Left ventricle myocardium inferior (tissue), 1 donor: Measurements from ENCODE around the gene CEP128. TPM values are rescaled to one million over a fixed set of nuclear protein-coding genes. Genes with fewer than 3 reads are reported as not detected.

Source experiments
- DNase-seq: peaks from one replicate; pipeline ENCODE4 v3.0.0-alpha.2; 2020
- H3K27ac ChIP-seq: fragments of 200-600 bp; replicated peaks from 2 replicates; pipeline ENCODE4 v1.8.0; 2021
- H3K27me3 ChIP-seq: fragments of 200-600 bp; 2 replicates; pipeline ENCODE4 v1.8.0; 2021; ENCODE audit warnings: low read depth
- H3K36me3 ChIP-seq: fragments of 200-600 bp; 2 replicates; pipeline ENCODE4 v1.8.0; 2021
- H3K4me1 ChIP-seq: fragments of 200-600 bp; 2 replicates; pipeline ENCODE4 v1.8.0; 2021
- H3K4me3 ChIP-seq: fragments of 200-600 bp; 2 replicates; pipeline ENCODE4 v1.8.0; 2021; ENCODE audit warnings: mild to moderate bottlenecking, moderate library complexity
- H3K9me3 ChIP-seq: fragments of 200-600 bp; replicated peaks from 2 replicates; pipeline ENCODE4 v1.8.0; 2021
- intact Hi-C: fragments of 100-400 bp; cut with micrococcal nuclease; formaldehyde crosslinking; loops from one replicate; pipeline ENCODE4 v1.11.0; 2022
- total RNA-seq: library from RNA; stranded (reverse); fragmentation: NEBNext Ultra II Directional; extraction: Animal tissue kit (Norgen Biotek cat#: 25700); gene quantifications from one replicate; pipeline ENCODE4 v1.2.1, GENCODE V29; 2021
- TF ChIP-seq, protein P1 (sequence below): fragments of 200-600 bp; IDR thresholded peaks from 2 replicates; pipeline ENCODE4 v1.8.0; 2021; ENCODE audit warnings: antibody characterized with exemption, mild to moderate bottlenecking, borderline replicate concordance
- donor health status: DM: no; HTN: yes; CAD: no; lungs with severe emphysema.

The CEP128 gene
- total RNA-seq, 1 donor from 2014 or later = 2.3 TPM

- H3K27me3 ChIP-seq = no peaks in the 10 kb centered on the region
- no peak for DNase-seq
- no peaks in the 10 kb centered on the region for H3K9me3 ChIP-seq
- intact Hi-C loops = no loop called here
- TF ChIP-seq, protein P1, sequence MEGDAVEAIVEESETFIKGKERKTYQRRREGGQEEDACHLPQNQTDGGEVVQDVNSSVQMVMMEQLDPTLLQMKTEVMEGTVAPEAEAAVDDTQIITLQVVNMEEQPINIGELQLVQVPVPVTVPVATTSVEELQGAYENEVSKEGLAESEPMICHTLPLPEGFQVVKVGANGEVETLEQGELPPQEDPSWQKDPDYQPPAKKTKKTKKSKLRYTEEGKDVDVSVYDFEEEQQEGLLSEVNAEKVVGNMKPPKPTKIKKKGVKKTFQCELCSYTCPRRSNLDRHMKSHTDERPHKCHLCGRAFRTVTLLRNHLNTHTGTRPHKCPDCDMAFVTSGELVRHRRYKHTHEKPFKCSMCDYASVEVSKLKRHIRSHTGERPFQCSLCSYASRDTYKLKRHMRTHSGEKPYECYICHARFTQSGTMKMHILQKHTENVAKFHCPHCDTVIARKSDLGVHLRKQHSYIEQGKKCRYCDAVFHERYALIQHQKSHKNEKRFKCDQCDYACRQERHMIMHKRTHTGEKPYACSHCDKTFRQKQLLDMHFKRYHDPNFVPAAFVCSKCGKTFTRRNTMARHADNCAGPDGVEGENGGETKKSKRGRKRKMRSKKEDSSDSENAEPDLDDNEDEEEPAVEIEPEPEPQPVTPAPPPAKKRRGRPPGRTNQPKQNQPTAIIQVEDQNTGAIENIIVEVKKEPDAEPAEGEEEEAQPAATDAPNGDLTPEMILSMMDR = no peak
- no peak overlapping the region for H3K4me3 ChIP-seq
- H3K27ac ChIP-seq = no peak overlapping the region
- no peaks in the 10 kb centered on the region for H3K4me1 ChIP-seq
- H3K36me3 ChIP-seq = no peaks in the 10 kb centered on the region
These were observed 377.5 kb downstream of the CEP128 start for GRCh38 chr14:80564051-80564450.

DNA sequence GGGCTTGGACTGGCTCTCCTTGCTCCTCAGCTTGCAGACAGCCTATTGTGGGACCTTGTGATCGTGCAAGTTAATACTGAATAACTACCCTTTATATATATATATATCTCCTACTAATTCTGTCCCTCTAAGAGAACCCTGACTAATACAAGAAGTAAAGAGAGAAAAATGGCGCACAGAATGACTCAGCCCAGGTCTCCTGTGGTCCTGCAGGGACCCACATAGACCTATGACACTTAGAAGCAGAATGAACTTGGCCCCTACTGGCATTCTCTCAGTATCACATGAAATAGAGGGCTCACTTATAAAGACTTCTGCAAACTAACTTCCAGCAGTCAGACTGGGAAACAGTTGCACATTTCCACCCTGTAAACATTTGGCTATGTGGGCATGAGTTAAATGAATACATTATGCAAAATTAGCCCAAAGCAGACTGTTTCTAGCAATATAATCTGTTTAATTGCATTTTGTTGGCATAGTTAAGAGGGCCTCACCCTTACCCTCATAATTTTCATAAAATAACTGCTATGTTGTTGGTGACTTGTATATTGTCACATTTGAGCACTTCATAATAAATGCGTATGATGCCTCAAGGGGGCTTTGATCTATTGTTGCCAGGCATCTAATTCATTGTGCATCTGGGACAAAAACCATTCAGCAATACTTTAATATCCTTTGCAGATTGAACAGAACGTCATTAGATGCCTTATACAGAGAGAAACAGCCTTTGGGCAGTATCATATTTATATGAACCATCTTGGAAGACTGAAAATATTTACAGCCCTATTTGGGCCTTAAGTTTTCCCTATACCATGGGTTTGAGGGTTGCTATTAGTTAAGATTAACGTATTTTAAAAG is 380.5 kb downstream of the CEP128 start:
- Histone ChIP-seq H3K4me1 (no peaks in the 10 kb centered on the region), H3K36me3 (no peaks in the 10 kb centered on the region), H3K4me3 (no peak overlapping the region), H3K27ac (no peak overlapping the region), H3K9me3 (no peaks in the 10 kb centered on the region), H3K27me3 (no peaks in the 10 kb centered on the region)
- TF ChIP-seq, protein P1 = no peak
- no peak for DNase-seq
- intact Hi-C loops = no loop called here

GRCh38 chr14:80554139-80554538 is 387.4 kb downstream of the CEP128 start:
- Histone ChIP-seq H3K4me1 (no peaks in the 10 kb centered on the region), H3K36me3 (no peaks in the 10 kb centered on the region), H3K27ac (no peak overlapping the region), H3K9me3 (no peaks in the 10 kb centered on the region), H3K27me3 (no peaks in the 10 kb centered on the region), H3K4me3 (no peak overlapping the region)
- intact Hi-C loops = no loop called here
- DNase-seq = no peak
- TF ChIP-seq, protein P1 = no peak

DNA sequence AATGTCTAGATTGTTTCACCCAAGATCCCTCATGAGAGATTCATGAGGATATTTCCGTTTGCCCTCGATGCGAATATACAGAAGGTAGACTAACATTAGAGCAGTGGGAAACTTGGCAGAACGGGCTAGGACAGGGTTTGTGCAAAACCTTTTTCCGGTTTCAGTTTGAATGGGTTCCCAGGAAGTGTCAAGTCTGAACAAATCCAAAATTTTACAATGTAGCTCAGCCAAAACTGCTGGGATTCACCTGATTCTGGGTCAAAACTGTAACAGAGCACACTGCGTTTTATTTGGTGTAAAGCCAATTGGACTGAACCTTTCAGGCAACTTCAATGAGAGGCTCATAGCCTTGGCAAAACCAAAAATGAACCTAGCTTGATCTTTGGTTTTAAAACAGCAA is 392.4 kb downstream of the CEP128 start:
- intact Hi-C loops = no loop called here
- Histone ChIP-seq H3K36me3 (no peaks in the 10 kb centered on the region), H3K4me1 (no peaks in the 10 kb centered on the region), H3K27me3 (no peaks in the 10 kb centered on the region), H3K9me3 (no peaks in the 10 kb centered on the region), H3K27ac (peak overlapping the region; percentile 8), H3K4me3 (no peak overlapping the region)
- no peak for DNase-seq
- TF ChIP-seq, protein P1 = no peak

DNA sequence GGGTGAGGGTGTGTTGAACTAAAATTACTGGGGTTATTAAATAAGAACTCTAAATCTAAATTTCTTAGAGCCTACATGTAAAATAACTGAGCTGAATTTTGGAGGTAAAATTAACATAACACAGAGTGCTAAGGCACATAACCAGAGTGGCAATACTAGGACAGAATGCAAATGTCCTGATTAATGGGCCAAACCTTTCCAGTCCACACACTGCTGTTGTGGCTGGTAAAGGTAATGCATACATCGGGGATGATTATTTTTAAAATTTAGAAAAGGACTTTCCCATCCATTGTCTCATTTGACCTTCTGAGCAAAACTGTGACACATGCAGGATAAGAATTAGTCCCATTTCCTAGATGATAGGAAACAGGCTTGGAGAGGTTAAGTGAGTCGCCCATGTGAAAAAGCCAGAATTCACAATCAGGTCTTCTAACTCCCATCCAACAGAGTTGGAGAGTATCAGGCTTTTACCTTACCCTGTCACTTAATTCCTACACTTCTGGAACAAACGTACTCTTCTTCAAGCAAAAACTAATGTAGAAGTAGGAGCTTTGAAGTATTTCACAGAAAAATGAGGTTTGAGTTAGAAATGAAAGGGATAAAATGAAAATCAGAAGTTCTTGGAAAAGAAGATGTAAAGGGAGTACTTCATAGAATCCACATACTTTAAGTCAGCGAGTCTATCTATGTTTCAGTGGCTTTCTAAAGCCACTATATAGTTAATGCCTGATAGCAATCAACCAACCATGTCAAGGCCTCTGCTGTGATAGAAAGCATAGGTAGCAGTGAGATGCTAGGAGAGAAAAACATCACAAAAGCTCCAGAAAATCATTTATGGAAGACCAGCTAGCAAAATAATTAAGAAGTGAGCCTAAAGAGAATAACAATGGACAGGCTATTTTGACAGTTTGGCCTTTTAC is 395.3 kb downstream of the CEP128 start:
- TF ChIP-seq, protein P1 = no peak
- intact Hi-C loops = no loop called here

More for the DNA sequence above, 395.3 kb downstream of the CEP128 start:
- Histone ChIP-seq H3K27ac (no peak overlapping the region), H3K4me3 (no peak overlapping the region), H3K36me3 (no peaks in the 10 kb centered on the region), H3K27me3 (no peaks in the 10 kb centered on the region), H3K4me1 (no peaks in the 10 kb centered on the region), H3K9me3 (no peaks in the 10 kb centered on the region)
- DNase-seq = no peak
